ENCODE measurements around the gene MAGEA8. TPM values are rescaled to one million over a fixed set of nuclear protein-coding genes. Genes with fewer than 3 reads are reported as not detected.
A peak's percentile ranks its signal among the peaks of the same experiment; 100 is the strongest.

The MAGEA8 gene
- total RNA-seq, 1 donor from 2014 or later = 0.22 TPM

- peaks cover 30% of the 10 kb centered on the region for H3K9me3 Mint-ChIP-seq (ENCODE audit: low read depth)
- H3K4me1 Mint-ChIP-seq (ENCODE audit: low read depth) = no peaks in the 10 kb centered on the region
- no peak for DNase-seq (ENCODE audit: low spot score, unreplicated experiment)
- no peak overlapping the region for H3K4me3 Mint-ChIP-seq (ENCODE audit: low read depth)
- no peaks in the 10 kb centered on the region for H3K27me3 Mint-ChIP-seq
- no peak overlapping the region for H3K27ac Mint-ChIP-seq
- TF ChIP-seq, protein P1, sequence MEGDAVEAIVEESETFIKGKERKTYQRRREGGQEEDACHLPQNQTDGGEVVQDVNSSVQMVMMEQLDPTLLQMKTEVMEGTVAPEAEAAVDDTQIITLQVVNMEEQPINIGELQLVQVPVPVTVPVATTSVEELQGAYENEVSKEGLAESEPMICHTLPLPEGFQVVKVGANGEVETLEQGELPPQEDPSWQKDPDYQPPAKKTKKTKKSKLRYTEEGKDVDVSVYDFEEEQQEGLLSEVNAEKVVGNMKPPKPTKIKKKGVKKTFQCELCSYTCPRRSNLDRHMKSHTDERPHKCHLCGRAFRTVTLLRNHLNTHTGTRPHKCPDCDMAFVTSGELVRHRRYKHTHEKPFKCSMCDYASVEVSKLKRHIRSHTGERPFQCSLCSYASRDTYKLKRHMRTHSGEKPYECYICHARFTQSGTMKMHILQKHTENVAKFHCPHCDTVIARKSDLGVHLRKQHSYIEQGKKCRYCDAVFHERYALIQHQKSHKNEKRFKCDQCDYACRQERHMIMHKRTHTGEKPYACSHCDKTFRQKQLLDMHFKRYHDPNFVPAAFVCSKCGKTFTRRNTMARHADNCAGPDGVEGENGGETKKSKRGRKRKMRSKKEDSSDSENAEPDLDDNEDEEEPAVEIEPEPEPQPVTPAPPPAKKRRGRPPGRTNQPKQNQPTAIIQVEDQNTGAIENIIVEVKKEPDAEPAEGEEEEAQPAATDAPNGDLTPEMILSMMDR (IDR thresholded peaks at IDR 0.05; ENCODE audit: unreplicated experiment) = no peak
- no peaks in the 10 kb centered on the region for H3K36me3 Mint-ChIP-seq (ENCODE audit: insufficient read depth)
These were observed 13.5 kb upstream of the MAGEA8 start for GRCh38 chrX:149867488-149867887.

DNA sequence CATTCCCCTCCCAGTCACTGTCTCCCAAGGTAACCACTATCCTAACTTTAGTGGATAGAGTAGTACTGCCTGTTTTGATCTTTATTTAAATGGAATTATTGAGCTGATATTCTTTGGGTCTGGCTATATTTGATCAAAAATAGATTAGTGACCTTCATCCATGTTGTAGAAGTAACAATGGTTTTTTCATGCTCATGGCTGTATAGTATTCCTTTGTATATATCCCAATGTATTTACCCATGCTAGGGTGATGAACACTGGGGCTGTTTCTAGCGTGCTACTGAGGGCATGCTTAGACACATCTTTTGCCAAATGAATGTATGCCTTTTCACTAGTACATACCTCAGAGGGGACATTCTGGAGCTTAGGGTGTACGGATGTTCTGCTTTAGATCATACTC, 10.1 kb upstream of the MAGEA8 start:
- H3K27ac Mint-ChIP-seq = no peak overlapping the region
- TF ChIP-seq, protein P1 (IDR thresholded peaks at IDR 0.05; ENCODE audit: unreplicated experiment) = no peak
- H3K4me1 Mint-ChIP-seq (ENCODE audit: low read depth) = no peaks in the 10 kb centered on the region
- H3K27me3 Mint-ChIP-seq = no peaks in the 10 kb centered on the region
- DNase-seq (ENCODE audit: low spot score, unreplicated experiment) = no peak
- H3K4me3 Mint-ChIP-seq (ENCODE audit: low read depth) = no peak overlapping the region
- H3K36me3 Mint-ChIP-seq (ENCODE audit: insufficient read depth) = no peaks in the 10 kb centered on the region
- peaks cover 36% of the 10 kb centered on the region for H3K9me3 Mint-ChIP-seq (ENCODE audit: low read depth)

GRCh38 chrX:149871433-149871832, 9.6 kb upstream of the MAGEA8 start:
- no peak for DNase-seq (ENCODE audit: low spot score, unreplicated experiment)
- Mint-ChIP-seq H3K4me3 (ENCODE audit: low read depth) (no peak overlapping the region), H3K27me3 (no peaks in the 10 kb centered on the region), H3K9me3 (ENCODE audit: low read depth) (peaks cover 34% of the 10 kb centered on the region), H3K36me3 (ENCODE audit: insufficient read depth) (no peaks in the 10 kb centered on the region), H3K27ac (no peak overlapping the region), H3K4me1 (ENCODE audit: low read depth) (no peaks in the 10 kb centered on the region)
- TF ChIP-seq, protein P1 (IDR thresholded peaks at IDR 0.05; ENCODE audit: unreplicated experiment) = no peak

DNA sequence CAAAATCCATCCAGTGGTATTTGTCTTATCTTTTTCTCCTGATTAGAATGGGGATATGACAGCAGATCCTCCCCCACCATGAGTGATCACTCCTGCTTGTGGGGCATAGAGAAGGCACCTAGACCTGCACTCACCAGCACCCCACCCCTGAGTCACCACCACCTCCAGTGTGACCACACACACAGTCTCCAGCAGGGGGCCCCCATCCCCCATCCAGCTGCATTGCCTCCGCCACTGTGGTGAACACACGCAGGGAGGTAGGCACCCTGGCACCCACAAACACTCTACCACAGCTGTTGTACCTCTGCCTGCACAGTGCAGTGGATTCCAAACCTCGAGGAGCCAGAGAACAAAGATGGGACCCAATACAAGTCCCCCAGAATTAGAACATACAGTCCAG, 9.0 kb upstream of the MAGEA8 start:
- TF ChIP-seq, protein P1 (IDR thresholded peaks at IDR 0.05; ENCODE audit: unreplicated experiment) = peak; percentile 53
- DNase-seq (ENCODE audit: low spot score, unreplicated experiment) = no peak
- no peaks in the 10 kb centered on the region for H3K4me1 Mint-ChIP-seq (ENCODE audit: low read depth)
- peaks cover 37% of the 10 kb centered on the region for H3K9me3 Mint-ChIP-seq (ENCODE audit: low read depth)
- H3K36me3 Mint-ChIP-seq (ENCODE audit: insufficient read depth) = no peaks in the 10 kb centered on the region
- H3K27ac Mint-ChIP-seq = no peak overlapping the region
- no peak overlapping the region for H3K4me3 Mint-ChIP-seq (ENCODE audit: low read depth)
- no peaks in the 10 kb centered on the region for H3K27me3 Mint-ChIP-seq

GRCh38 chrX:149877157-149877556, 3.8 kb upstream of the MAGEA8 start:
- no peaks in the 10 kb centered on the region for H3K4me1 Mint-ChIP-seq (ENCODE audit: low read depth)
- no peak overlapping the region for H3K4me3 Mint-ChIP-seq (ENCODE audit: low read depth)
- H3K36me3 Mint-ChIP-seq (ENCODE audit: insufficient read depth) = no peaks in the 10 kb centered on the region
- no peak for DNase-seq (ENCODE audit: low spot score, unreplicated experiment)
- peaks cover 20% of the 10 kb centered on the region for H3K9me3 Mint-ChIP-seq (ENCODE audit: low read depth)
- TF ChIP-seq, protein P1 (IDR thresholded peaks at IDR 0.05; ENCODE audit: unreplicated experiment) = no peak
- H3K27me3 Mint-ChIP-seq = no peaks in the 10 kb centered on the region
- no peak overlapping the region for H3K27ac Mint-ChIP-seq
